ENCODE results near the gene BRAP. TPM values are rescaled to one million over a fixed set of nuclear protein-coding genes. Genes with fewer than 3 reads are reported as not detected.
"Not testable (repeated sequence)": the region's sequence is repeated elsewhere in the genome, so short reads cannot be mapped to it uniquely, and the experiment has no call there.

The BRAP gene
- total RNA-seq, 2 experiments from 2014 or later: 22.4 to 25.8 TPM

- no peak overlapping the region for H3K27ac ChIP-seq (ENCODE audit: low read depth in 1 of 2, low read length in 2 of 2)
- H3K9me3 ChIP-seq (ENCODE audit: control insufficient read depth in 1 of 2, insufficient read depth in 1 of 2, low read length in 2 of 2): no peaks in the 10 kb centered on the region
- H3K4me3 ChIP-seq (ENCODE audit: low read length): no peak overlapping the region
- H3K27ac Mint-ChIP-seq: no peak overlapping the region
- H3K36me3 ChIP-seq (ENCODE audit: insufficient read depth, low read length): peaks cover 24% of the 10 kb centered on the region
- no peaks in the 10 kb centered on the region for H3K4me1 ChIP-seq (ENCODE audit: insufficient read depth, low read length)
- no peaks in the 10 kb centered on the region for H3K27me3 ChIP-seq (ENCODE audit: control insufficient read depth in 1 of 2, insufficient read depth in 2 of 2, low read length in 2 of 2)
- no peaks in the 10 kb centered on the region for H3K9me3 Mint-ChIP-seq
- intact Hi-C loops (cut with DNase I, micrococcal nuclease): no loop called here
- H3K36me3 Mint-ChIP-seq (ENCODE audit: low read depth): peaks cover 70% of the 10 kb centered on the region
- POLR2A ChIA-PET: no interaction called here
- DNase-seq (no peak), ATAC-seq (ENCODE audit: poor library complexity) (no peak)
- no peak for TF ChIP-seq CTCF (IDR thresholded peaks at IDR 0.05)
- no peak overlapping the region for H3K4me3 Mint-ChIP-seq
- no peaks in the 10 kb centered on the region for H3K4me1 Mint-ChIP-seq (ENCODE audit: low read depth)
- H3K27me3 Mint-ChIP-seq: no peaks in the 10 kb centered on the region
- CTCF ChIA-PET: no interaction called here
These were observed 44.7 kb upstream of the BRAP start for GRCh38 chr12:111730420-111730819.

- no peaks in the 10 kb centered on the region for H3K27me3 Mint-ChIP-seq
- no peaks in the 10 kb centered on the region for H3K4me1 Mint-ChIP-seq (ENCODE audit: low read depth)
- ATAC-seq (ENCODE audit: poor library complexity) (no peak), DNase-seq (no peak)
- Histone ChIP-seq H3K4me3 (ENCODE audit: low read length) (no peak overlapping the region), H3K36me3 (ENCODE audit: insufficient read depth, low read length) (peaks cover 21% of the 10 kb centered on the region), H3K4me1 (ENCODE audit: insufficient read depth, low read length) (no peaks in the 10 kb centered on the region), H3K27ac (ENCODE audit: low read depth in 1 of 2, low read length in 2 of 2) (no peak overlapping the region), H3K9me3 (ENCODE audit: control insufficient read depth in 1 of 2, insufficient read depth in 1 of 2, low read length in 2 of 2) (no peaks in the 10 kb centered on the region), H3K27me3 (ENCODE audit: control insufficient read depth in 1 of 2, insufficient read depth in 2 of 2, low read length in 2 of 2) (no peaks in the 10 kb centered on the region)
- ChIA-PET CTCF (no interaction called here), POLR2A (no interaction called here)
- intact Hi-C loops (cut with DNase I, micrococcal nuclease): no loop called here
- H3K27ac Mint-ChIP-seq: no peak overlapping the region
- TF ChIP-seq CTCF (IDR thresholded peaks at IDR 0.05): no peak
- H3K36me3 Mint-ChIP-seq (ENCODE audit: low read depth): peaks cover 68% of the 10 kb centered on the region
- H3K9me3 Mint-ChIP-seq: no peaks in the 10 kb centered on the region
- H3K4me3 Mint-ChIP-seq: no peak overlapping the region
These were observed 43.0 kb upstream of the BRAP start for GRCh38 chr12:111728795-111729194.

GRCh38 chr12:111723646-111724360 lies 38.0 kb upstream of the BRAP start:
- H3K27ac ChIP-seq (ENCODE audit: low read depth in 1 of 2, low read length in 2 of 2); ATAC-seq (ENCODE audit: poor library complexity); H3K9me3 ChIP-seq (ENCODE audit: control insufficient read depth in 1 of 2, insufficient read depth in 1 of 2, low read length in 2 of 2); H3K4me1 ChIP-seq (ENCODE audit: insufficient read depth, low read length); POLR2A ChIA-PET; H3K4me3 Mint-ChIP-seq; intact Hi-C loops (cut with DNase I, micrococcal nuclease); H3K27me3 Mint-ChIP-seq; H3K4me3 ChIP-seq (ENCODE audit: low read length); DNase-seq; CTCF ChIA-PET; H3K9me3 Mint-ChIP-seq; H3K27ac Mint-ChIP-seq; H3K27me3 ChIP-seq (ENCODE audit: control insufficient read depth in 1 of 2, insufficient read depth in 2 of 2, low read length in 2 of 2); H3K4me1 Mint-ChIP-seq (ENCODE audit: low read depth): not testable (repeated sequence)
- peaks cover 45% of the 10 kb centered on the region for H3K36me3 Mint-ChIP-seq (ENCODE audit: low read depth)
- H3K36me3 ChIP-seq (ENCODE audit: insufficient read depth, low read length): peaks cover 19% of the 10 kb centered on the region

GRCh38 chr12:111720457-111720856 lies 34.7 kb upstream of the BRAP start:
- Mint-ChIP-seq H3K4me3 (no peak overlapping the region), H3K27ac (no peak overlapping the region)
- no peak for ATAC-seq (ENCODE audit: poor library complexity)

GRCh38 chr12:111719316-111719715 lies 33.6 kb upstream of the BRAP start:
- ATAC-seq (ENCODE audit: poor library complexity); H3K27me3 ChIP-seq (ENCODE audit: control insufficient read depth in 1 of 2, insufficient read depth in 2 of 2, low read length in 2 of 2); H3K9me3 Mint-ChIP-seq; POLR2A ChIA-PET; CTCF ChIA-PET; H3K4me1 ChIP-seq (ENCODE audit: insufficient read depth, low read length); H3K27me3 Mint-ChIP-seq; H3K4me3 ChIP-seq (ENCODE audit: low read length); H3K27ac ChIP-seq (ENCODE audit: low read depth in 1 of 2, low read length in 2 of 2); H3K9me3 ChIP-seq (ENCODE audit: control insufficient read depth in 1 of 2, insufficient read depth in 1 of 2, low read length in 2 of 2); intact Hi-C loops (cut with DNase I, micrococcal nuclease); H3K27ac Mint-ChIP-seq; H3K4me1 Mint-ChIP-seq (ENCODE audit: low read depth); DNase-seq; H3K4me3 Mint-ChIP-seq: not testable (repeated sequence)
- peaks cover 53% of the 10 kb centered on the region for H3K36me3 Mint-ChIP-seq (ENCODE audit: low read depth)
- peaks cover 42% of the 10 kb centered on the region for H3K36me3 ChIP-seq (ENCODE audit: insufficient read depth, low read length)

More at GRCh38 chr12:111720457-111720856, 34.7 kb upstream of the BRAP start:
- H3K4me1 ChIP-seq (ENCODE audit: insufficient read depth, low read length): no peaks in the 10 kb centered on the region
- no peak for DNase-seq
- no peaks in the 10 kb centered on the region for H3K4me1 Mint-ChIP-seq (ENCODE audit: low read depth)
- CTCF ChIA-PET: no interaction called here
- H3K27me3 ChIP-seq (ENCODE audit: control insufficient read depth in 1 of 2, insufficient read depth in 2 of 2, low read length in 2 of 2): no peaks in the 10 kb centered on the region
- POLR2A ChIA-PET: interaction anchor here (0.5 kb wide), 1 partner anchor 20 kb away, joined by 5 read pairs; no protein-coding TSS in a partner anchor
- no peaks in the 10 kb centered on the region for H3K9me3 ChIP-seq (ENCODE audit: control insufficient read depth in 1 of 2, insufficient read depth in 1 of 2, low read length in 2 of 2)
- peaks cover 36% of the 10 kb centered on the region for H3K36me3 ChIP-seq (ENCODE audit: insufficient read depth, low read length)
- H3K9me3 Mint-ChIP-seq: no peaks in the 10 kb centered on the region
- no peak for TF ChIP-seq CTCF (IDR thresholded peaks at IDR 0.05)
- intact Hi-C loops (cut with DNase I, micrococcal nuclease): no loop called here
- H3K4me3 ChIP-seq (ENCODE audit: low read length): no peak overlapping the region
- peaks cover 55% of the 10 kb centered on the region for H3K36me3 Mint-ChIP-seq (ENCODE audit: low read depth)
- no peaks in the 10 kb centered on the region for H3K27me3 Mint-ChIP-seq
- H3K27ac ChIP-seq (ENCODE audit: low read depth in 1 of 2, low read length in 2 of 2): no peak overlapping the region
